ENCODE results near the gene IFNA6. TPM values are rescaled to one million over a fixed set of nuclear protein-coding genes. Genes with fewer than 3 reads are reported as not detected.

The IFNA6 gene
- total RNA-seq: not detected in 2 replicates

GRCh38 chr9:21350787-21351186 lies at the start of gene IFNA6:
Gene IFNA6, minus strand, starts transcription at chr9:21350887. Its CDS starts 0 bp downstream, at chr9:21350887.

GRCh38 chr9:21385131-21385670 lies 34.5 kb upstream of the IFNA6 start, which contains the start of gene IFNA2:
Gene IFNA2, minus strand, starts transcription at chr9:21385398. Its CDS starts 69 bp downstream, at chr9:21385329.

GRCh38 chr9:21367957-21368356 lies 17.3 kb upstream of the IFNA6 start, which contains the start of gene IFNA13:
Gene IFNA13, minus strand, starts transcription at chr9:21368057. Its CDS starts 47 bp downstream, at chr9:21368010.

GRCh38 chr9:21334701-21335632 lies 15.7 kb downstream of the IFNA6 start, which contains the start of gene KLHL9:
Gene KLHL9, minus strand, starts transcription at chr9:21335404. Its CDS starts 545 bp downstream, at chr9:21334859.

GRCh38 chr9:21305213-21305612 lies 45.5 kb downstream of the IFNA6 start, which contains the start of gene IFNA5:
Gene IFNA5, minus strand, starts transcription at chr9:21305313. Its CDS starts 57 bp downstream, at chr9:21305256.

Other genes with a start within 250 kb of the IFNA6 start
- gene IFNW1, start 209.1 kb downstream of the IFNA6 start, total RNA-seq: not detected in 2 replicates
- gene IFNA21, start 184.2 kb downstream of the IFNA6 start, total RNA-seq: not detected in 2 replicates
- not detected in 2 replicates for gene IFNA4, start 163.3 kb downstream of the IFNA6 start, total RNA-seq
- gene IFNA7, start 148.7 kb downstream of the IFNA6 start, total RNA-seq: not detected in 2 replicates
- not detected in 2 replicates for gene IFNA10, start 143.7 kb downstream of the IFNA6 start, total RNA-seq
- gene IFNA16, start 133.6 kb downstream of the IFNA6 start, total RNA-seq: not detected in 2 replicates
- not detected in 2 replicates for gene IFNA17, start 122.7 kb downstream of the IFNA6 start, total RNA-seq
- gene IFNA14, start 110.9 kb downstream of the IFNA6 start, total RNA-seq: not detected in 2 replicates
- not detected in 2 replicates for gene IFNA5, start 45.6 kb downstream of the IFNA6 start, total RNA-seq
- 17.1 and 19.6 TPM in 2 replicates for gene KLHL9, start 15.5 kb downstream of the IFNA6 start, total RNA-seq
- gene IFNA13, start 17.2 kb upstream of the IFNA6 start, total RNA-seq: not detected in 2 replicates
- not detected in 2 replicates for gene IFNA2, start 34.5 kb upstream of the IFNA6 start, total RNA-seq
- not detected in 2 replicates for gene IFNA8, start 58.2 kb upstream of the IFNA6 start, total RNA-seq
- gene IFNA1, start 89.6 kb upstream of the IFNA6 start, total RNA-seq: not detected in 2 replicates
- 0.25 TPM in 1 of 2 replicates, not detected in the other for gene IFNE, start 131.4 kb upstream of the IFNA6 start, total RNA-seq

All from mesangial cell (primary cell).